ENCODE measurements around the gene DAB2IP.

Gene DAB2IP

GRCh38 chr9:121746866-121747265 lies 95.4 kb downstream of the DAB2IP start:
- no peak overlapping the region for H3K4me2 ChIP-seq (ENCODE audit: insufficient read depth, low read length, poor library complexity, severe bottlenecking)
- H2BK120ac ChIP-seq (ENCODE audit: low read depth, low read length) = no peak overlapping the region
- H2AK5ac ChIP-seq (ENCODE audit: low read depth, low read length) = no peak overlapping the region
- no peak overlapping the region for H2BK5ac ChIP-seq (ENCODE audit: low read length)
- H3K27ac ChIP-seq (replicated peaks; ENCODE audit: low read length) = no peak overlapping the region
- H3K79me1 ChIP-seq (ENCODE audit: low read depth, low read length) = peaks cover 36% of the 10 kb centered on the region
- H4K8ac ChIP-seq (ENCODE audit: low read depth, low read length) = no peak overlapping the region
- no CpG with 5 or more reads among the region's 1 CpG for WGBS, 2 donors (ENCODE audit: extremely low coverage in 2 of 2, insufficient read length in 2 of 2, insufficient replicate concordance in 1 of 2)
- H3K23ac ChIP-seq (ENCODE audit: low read depth, low read length, poor library complexity) = no peak overlapping the region
- H3K27me3 ChIP-seq (ENCODE audit: control insufficient read depth in 3 of 3, insufficient read depth in 3 of 3, low read depth in 1 of 3, low read length in 3 of 3) = no peaks in the 10 kb centered on the region
- H3K36me3 ChIP-seq (replicated peaks in 1 of 2; ENCODE audit: control insufficient read depth in 2 of 2, insufficient read depth in 2 of 2, low read length in 2 of 2) = peaks cover 0 to 6% of the 10 kb centered on the region in 2 donors
- no peak overlapping the region for H2BK15ac ChIP-seq (ENCODE audit: low read length)
- no peak for DNase-seq (ENCODE audit: low spot score)
- no peaks in the 10 kb centered on the region for H3K9me3 ChIP-seq (replicated peaks in 1 of 2; ENCODE audit: control insufficient read depth in 2 of 2, insufficient read depth in 1 of 2, low read depth in 1 of 2, low read length in 2 of 2)
- no peak overlapping the region for H4K91ac ChIP-seq (ENCODE audit: low read depth, low read length, poor library complexity)
- peaks cover 33 to 54% of the 10 kb centered on the region in 2 donors for H3K4me1 ChIP-seq (ENCODE audit: control insufficient read depth in 2 of 2, insufficient read depth in 1 of 2, low read depth in 1 of 2, low read length in 2 of 2)
- H3K4me3 ChIP-seq (ENCODE audit: low read length in 2 of 2) = no peak overlapping the region
- no peak overlapping the region for H3K4ac ChIP-seq (ENCODE audit: low read length)
- H2BK12ac ChIP-seq (ENCODE audit: low read length) = no peak overlapping the region
- no peak overlapping the region for H3K9ac ChIP-seq (ENCODE audit: low read depth, low read length, poor library complexity)
- H2AFZ ChIP-seq (ENCODE audit: low read length) = no peak overlapping the region
- peak overlapping the region; percentile 65 for H3K18ac ChIP-seq (ENCODE audit: low read length)
- no peak overlapping the region for H3K14ac ChIP-seq (ENCODE audit: low read length)

DNA sequence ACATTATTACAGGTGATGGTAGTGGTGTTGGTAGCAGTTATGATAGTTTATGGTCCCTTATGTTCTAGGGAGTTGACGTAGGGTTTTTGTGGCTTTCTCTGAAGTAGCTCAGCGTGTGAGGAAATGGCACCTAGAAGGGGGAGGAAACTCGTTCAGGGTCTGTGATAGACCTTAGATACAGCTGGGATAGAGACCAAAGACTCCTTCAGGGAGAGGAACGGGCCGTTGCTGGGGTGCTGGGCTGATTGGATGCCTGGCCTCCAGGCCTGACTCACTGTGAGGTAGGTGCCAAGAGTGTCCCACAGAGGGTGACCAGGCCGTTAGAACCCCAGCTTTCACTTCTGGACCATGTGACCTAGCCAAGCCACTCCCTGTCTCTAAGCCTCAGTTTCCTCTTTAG lies 96.6 kb downstream of the DAB2IP start:
- peaks cover 38% of the 10 kb centered on the region for H3K79me1 ChIP-seq (ENCODE audit: low read depth, low read length)
- no peak overlapping the region for H2BK120ac ChIP-seq (ENCODE audit: low read depth, low read length)
- no peak overlapping the region for H2AFZ ChIP-seq (ENCODE audit: low read length)
- no peak overlapping the region for H3K4me2 ChIP-seq (ENCODE audit: insufficient read depth, low read length, poor library complexity, severe bottlenecking)
- H3K14ac ChIP-seq (ENCODE audit: low read length) = no peak overlapping the region
- H3K4ac ChIP-seq (ENCODE audit: low read length) = no peak overlapping the region
- H3K9me3 ChIP-seq (replicated peaks in 1 of 2; ENCODE audit: control insufficient read depth in 2 of 2, insufficient read depth in 1 of 2, low read depth in 1 of 2, low read length in 2 of 2) = no peaks in the 10 kb centered on the region
- H3K9ac ChIP-seq (ENCODE audit: low read depth, low read length, poor library complexity) = peak overlapping the region; percentile 44
- DNase-seq (ENCODE audit: low spot score) = no peak
- H3K27me3 ChIP-seq (ENCODE audit: control insufficient read depth in 3 of 3, insufficient read depth in 3 of 3, low read depth in 1 of 3, low read length in 3 of 3) = no peaks in the 10 kb centered on the region
- no peak overlapping the region for H2BK15ac ChIP-seq (ENCODE audit: low read length)
- peaks cover 30 to 47% of the 10 kb centered on the region in 2 donors for H3K4me1 ChIP-seq (ENCODE audit: control insufficient read depth in 2 of 2, insufficient read depth in 1 of 2, low read depth in 1 of 2, low read length in 2 of 2)
- peaks cover 0 to 6% of the 10 kb centered on the region in 2 donors for H3K36me3 ChIP-seq (replicated peaks in 1 of 2; ENCODE audit: control insufficient read depth in 2 of 2, insufficient read depth in 2 of 2, low read length in 2 of 2)
- no peak overlapping the region for H2BK12ac ChIP-seq (ENCODE audit: low read length)
- H3K27ac ChIP-seq (replicated peaks; ENCODE audit: low read length) = no peak overlapping the region
- H2BK5ac ChIP-seq (ENCODE audit: low read length) = no peak overlapping the region
- no peak overlapping the region for H3K18ac ChIP-seq (ENCODE audit: low read length)
- H4K91ac ChIP-seq (ENCODE audit: low read depth, low read length, poor library complexity) = no peak overlapping the region
- WGBS, 2 donors (ENCODE audit: extremely low coverage in 2 of 2, insufficient read length in 2 of 2, insufficient replicate concordance in 1 of 2) = no CpG with 5 or more reads among the region's 6 CpGs
- no peak overlapping the region for H2AK5ac ChIP-seq (ENCODE audit: low read depth, low read length)
- H4K8ac ChIP-seq (ENCODE audit: low read depth, low read length) = no peak overlapping the region
- H3K23ac ChIP-seq (ENCODE audit: low read depth, low read length, poor library complexity) = no peak overlapping the region
- no peak overlapping the region for H3K4me3 ChIP-seq (ENCODE audit: low read length in 2 of 2)

- peak overlapping the region; percentile 9 for H3K9ac ChIP-seq (ENCODE audit: low read depth, low read length, poor library complexity)
- peaks cover 0 to 6% of the 10 kb centered on the region in 2 donors for H3K36me3 ChIP-seq (replicated peaks in 1 of 2; ENCODE audit: control insufficient read depth in 2 of 2, insufficient read depth in 2 of 2, low read length in 2 of 2)
- no peak overlapping the region for H4K91ac ChIP-seq (ENCODE audit: low read depth, low read length, poor library complexity)
- no peak overlapping the region for H3K4me3 ChIP-seq (ENCODE audit: low read length in 2 of 2)
- no peak for DNase-seq (ENCODE audit: low spot score)
- H2AFZ ChIP-seq (ENCODE audit: low read length) = no peak overlapping the region
- H3K27me3 ChIP-seq (ENCODE audit: control insufficient read depth in 3 of 3, insufficient read depth in 3 of 3, low read depth in 1 of 3, low read length in 3 of 3) = no peaks in the 10 kb centered on the region
- no CpG with 5 or more reads among the region's 11 CpGs for WGBS, 2 donors (ENCODE audit: extremely low coverage in 2 of 2, insufficient read length in 2 of 2, insufficient replicate concordance in 1 of 2)
- H2BK5ac ChIP-seq (ENCODE audit: low read length) = no peak overlapping the region
- H2BK12ac ChIP-seq (ENCODE audit: low read length) = no peak overlapping the region
- no peak overlapping the region for H3K4ac ChIP-seq (ENCODE audit: low read length)
- no peak overlapping the region for H4K8ac ChIP-seq (ENCODE audit: low read depth, low read length)
- no peak overlapping the region for H2BK120ac ChIP-seq (ENCODE audit: low read depth, low read length)
- peak overlapping the region; percentile 37 for H3K23ac ChIP-seq (ENCODE audit: low read depth, low read length, poor library complexity)
- no peaks in the 10 kb centered on the region for H3K9me3 ChIP-seq (replicated peaks in 1 of 2; ENCODE audit: control insufficient read depth in 2 of 2, insufficient read depth in 1 of 2, low read depth in 1 of 2, low read length in 2 of 2)
- peaks cover 38% of the 10 kb centered on the region for H3K79me1 ChIP-seq (ENCODE audit: low read depth, low read length)
- peak overlapping the region; percentile 14 for H2BK15ac ChIP-seq (ENCODE audit: low read length)
- H3K27ac ChIP-seq (replicated peaks; ENCODE audit: low read length) = no peak overlapping the region
- peak overlapping the region; percentile 41 for H3K18ac ChIP-seq (ENCODE audit: low read length)
- peaks cover 25 to 44% of the 10 kb centered on the region in 2 donors for H3K4me1 ChIP-seq (ENCODE audit: control insufficient read depth in 2 of 2, insufficient read depth in 1 of 2, low read depth in 1 of 2, low read length in 2 of 2)
- no peak overlapping the region for H3K4me2 ChIP-seq (ENCODE audit: insufficient read depth, low read length, poor library complexity, severe bottlenecking)
- H3K14ac ChIP-seq (ENCODE audit: low read length) = no peak overlapping the region
- no peak overlapping the region for H2AK5ac ChIP-seq (ENCODE audit: low read depth, low read length)
Observed at GRCh38 chr9:121748727-121749423, 97.4 kb downstream of the DAB2IP start.

DNA sequence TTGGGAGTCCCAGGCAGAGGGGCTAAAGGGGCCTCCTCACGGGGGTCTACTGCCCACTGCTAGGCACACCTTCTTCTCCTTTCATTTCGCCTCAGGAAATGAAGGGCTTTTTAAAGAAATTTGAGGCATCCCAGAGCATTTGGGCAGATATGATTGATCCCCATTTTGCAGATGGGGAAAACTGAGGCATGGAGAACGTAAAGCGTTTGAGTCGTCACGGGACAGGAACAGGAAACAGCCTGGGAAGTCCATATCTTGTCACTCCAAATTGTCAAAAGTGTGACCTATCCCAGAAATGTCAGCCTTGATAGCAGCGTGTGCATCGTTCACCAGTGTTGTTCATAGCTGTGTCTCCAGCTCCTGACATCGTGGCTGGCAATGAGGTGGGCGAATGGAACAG lies 98.2 kb downstream of the DAB2IP start:
- no peak overlapping the region for H2BK120ac ChIP-seq (ENCODE audit: low read depth, low read length)

More for the DNA sequence above, 98.2 kb downstream of the DAB2IP start:
- Histone ChIP-seq H2BK12ac (ENCODE audit: low read length) (no peak overlapping the region), H3K14ac (ENCODE audit: low read length) (no peak overlapping the region), H3K4me1 (ENCODE audit: control insufficient read depth in 2 of 2, insufficient read depth in 1 of 2, low read depth in 1 of 2, low read length in 2 of 2) (peaks cover 17 to 41% of the 10 kb centered on the region in 2 donors), H4K8ac (ENCODE audit: low read depth, low read length) (no peak overlapping the region), H3K18ac (ENCODE audit: low read length) (no peak overlapping the region), H3K23ac (ENCODE audit: low read depth, low read length, poor library complexity) (no peak overlapping the region), H3K27me3 (ENCODE audit: control insufficient read depth in 3 of 3, insufficient read depth in 3 of 3, low read depth in 1 of 3, low read length in 3 of 3) (no peaks in the 10 kb centered on the region), H2AFZ (ENCODE audit: low read length) (no peak overlapping the region), H3K79me1 (ENCODE audit: low read depth, low read length) (peaks cover 40% of the 10 kb centered on the region), H3K9ac (ENCODE audit: low read depth, low read length, poor library complexity) (no peak overlapping the region), H3K9me3 (replicated peaks in 1 of 2; ENCODE audit: control insufficient read depth in 2 of 2, insufficient read depth in 1 of 2, low read depth in 1 of 2, low read length in 2 of 2) (no peaks in the 10 kb centered on the region), H3K27ac (replicated peaks; ENCODE audit: low read length) (no peak overlapping the region), H3K4ac (ENCODE audit: low read length) (no peak overlapping the region), H3K4me2 (ENCODE audit: insufficient read depth, low read length, poor library complexity, severe bottlenecking) (no peak overlapping the region), H2AK5ac (ENCODE audit: low read depth, low read length) (no peak overlapping the region), H3K36me3 (replicated peaks in 1 of 2; ENCODE audit: control insufficient read depth in 2 of 2, insufficient read depth in 2 of 2, low read length in 2 of 2) (peaks cover 0 to 6% of the 10 kb centered on the region in 2 donors), H3K4me3 (ENCODE audit: low read length in 2 of 2) (no peak overlapping the region), H2BK5ac (ENCODE audit: low read length) (no peak overlapping the region), H4K91ac (ENCODE audit: low read depth, low read length, poor library complexity) (no peak overlapping the region), H2BK15ac (ENCODE audit: low read length) (no peak overlapping the region)
- no CpG with 5 or more reads among the region's 10 CpGs for WGBS, 2 donors (ENCODE audit: extremely low coverage in 2 of 2, insufficient read length in 2 of 2, insufficient replicate concordance in 1 of 2)
- no peak for DNase-seq (ENCODE audit: low spot score)
